Measurements from ENCODE around the gene TRPM1.

The TRPM1 gene

GRCh38 chr15:30984118-30984517, 117.4 kb downstream of the TRPM1 start:
- Histone ChIP-seq H3K27ac (ENCODE audit: extremely low read depth, low read depth, low read length) (no peak overlapping the region), H3K9me3 (ENCODE audit: control insufficient read depth, insufficient read depth, low read depth, low read length) (no peaks in the 10 kb centered on the region), H3K4me3 (ENCODE audit: low read depth, low read length) (no peak overlapping the region), H3K36me3 (ENCODE audit: control insufficient read depth in 2 of 2, insufficient read depth in 1 of 2, low read length in 2 of 2) (peaks cover 0 to 12% of the 10 kb centered on the region in 2 experiments; a peak in 1 of 3 replicates), H3K4me1 (ENCODE audit: control insufficient read depth, insufficient read depth, low read length) (peaks cover 2% of the 10 kb centered on the region)
- ChIA-PET CTCF (interaction anchor here (1.5 kb wide), 1 partner anchor 145 kb away, joined by 5 read pairs; no protein-coding TSS in a partner anchor), POLR2A (no interaction called here)
- no peak for TF ChIP-seq ZNF473 (tag by site-specific recombination; IDR thresholded peaks at IDR 0.05)
- TF ChIP-seq ZNF18 (tag by site-specific recombination; IDR thresholded peaks at IDR 0.05): no peak
- TF ChIP-seq TCF7L2 (IDR thresholded peaks at IDR 0.05; ENCODE audit: borderline replicate concordance, low read depth, low read length): no peak
- TF ChIP-seq ZIC2 (tag by site-specific recombination; IDR thresholded peaks at IDR 0.05): no peak
- no peak for TF ChIP-seq ZNF211 (tag by site-specific recombination; IDR thresholded peaks at IDR 0.05; ENCODE audit: low read depth)
- no peak for TF ChIP-seq SCRT1 (tag by site-specific recombination; IDR thresholded peaks at IDR 0.05; ENCODE audit: borderline replicate concordance)

GRCh38 chr15:30979457-30979856, 122.1 kb downstream of the TRPM1 start:
- Histone ChIP-seq H3K9me3 (ENCODE audit: control insufficient read depth, insufficient read depth, low read depth, low read length) (no peaks in the 10 kb centered on the region), H3K4me3 (ENCODE audit: low read depth, low read length) (no peak overlapping the region), H3K27ac (ENCODE audit: extremely low read depth, low read depth, low read length) (no peak overlapping the region), H3K36me3 (ENCODE audit: control insufficient read depth in 2 of 2, insufficient read depth in 1 of 2, low read length in 2 of 2) (peaks cover 0 to 8% of the 10 kb centered on the region in 2 experiments; a peak in 1 of 3 replicates), H3K4me1 (ENCODE audit: control insufficient read depth, insufficient read depth, low read length) (no peaks in the 10 kb centered on the region)
- TF ChIP-seq PBX3 (CRISPR knock-in tag; IDR thresholded peaks at IDR 0.05) (no peak), ZNF248 (tag by site-specific recombination; IDR thresholded peaks at IDR 0.05) (no peak), ZNF211 (tag by site-specific recombination; IDR thresholded peaks at IDR 0.05; ENCODE audit: low read depth) (no peak), KLF1 (tag by site-specific recombination; IDR thresholded peaks at IDR 0.05) (no peak), ZNF221 (tag by site-specific recombination; IDR thresholded peaks at IDR 0.05; ENCODE audit: borderline replicate concordance) (no peak), ZNF416 (tag by site-specific recombination; IDR thresholded peaks at IDR 0.05) (no peak), ZBTB11 (tag by site-specific recombination; conservative IDR thresholded peaks at IDR 0.05; ENCODE audit: low read depth) (no peak), ZNF473 (tag by site-specific recombination; IDR thresholded peaks at IDR 0.05) (no peak), ZNF549 (tag by site-specific recombination; IDR thresholded peaks at IDR 0.05) (no peak), KLF10 (tag by site-specific recombination; IDR thresholded peaks at IDR 0.05) (no peak), ZBTB48 (tag by site-specific recombination; IDR thresholded peaks at IDR 0.05) (no peak)
- ChIA-PET CTCF (no interaction called here), POLR2A (no interaction called here)

GRCh38 chr15:30978328-30978727, 123.2 kb downstream of the TRPM1 start:
- no peak overlapping the region for H3K27ac ChIP-seq (ENCODE audit: extremely low read depth, low read depth, low read length)
- H3K9me3 ChIP-seq (ENCODE audit: control insufficient read depth, insufficient read depth, low read depth, low read length): no peaks in the 10 kb centered on the region
- no peak for TF ChIP-seq ZNF341 (tag by site-specific recombination; IDR thresholded peaks at IDR 0.05; ENCODE audit: low read depth)
- no peak for TF ChIP-seq ZNF664 (tag by site-specific recombination; IDR thresholded peaks at IDR 0.05)
- no peak for TF ChIP-seq ZNF19 (tag by site-specific recombination; IDR thresholded peaks at IDR 0.05; ENCODE audit: low read depth)
- no peak for TF ChIP-seq ZNF571 (tag by site-specific recombination; IDR thresholded peaks at IDR 0.05)
- TF ChIP-seq ZNF416 (tag by site-specific recombination; IDR thresholded peaks at IDR 0.05): no peak
- no peak for TF ChIP-seq KLF9 (tag by site-specific recombination; IDR thresholded peaks at IDR 0.05; ENCODE audit: low read depth)
- TF ChIP-seq ZNF624 (tag by site-specific recombination; IDR thresholded peaks at IDR 0.05): no peak
- no peak for TF ChIP-seq SETDB1 (IDR thresholded peaks at IDR 0.05; ENCODE audit: insufficient read length, low read length)
- ChIA-PET CTCF (no interaction called here), POLR2A (no interaction called here)
- H3K36me3 ChIP-seq (ENCODE audit: control insufficient read depth in 2 of 2, insufficient read depth in 1 of 2, low read length in 2 of 2): peaks cover 0 to 15% of the 10 kb centered on the region in 2 experiments; a peak in 1 of 3 replicates
- no peaks in the 10 kb centered on the region for H3K4me1 ChIP-seq (ENCODE audit: control insufficient read depth, insufficient read depth, low read length)
- no peak overlapping the region for H3K4me3 ChIP-seq (ENCODE audit: low read depth, low read length)
